ENCODE data around the gene ATP2A2. TPM values are rescaled to one million over a fixed set of nuclear protein-coding genes. Genes with fewer than 3 reads are reported as not detected.
"Not testable (repeated sequence)": the region's sequence is repeated elsewhere in the genome, so short reads cannot be mapped to it uniquely, and the experiment has no call there.

ATP2A2 gene
- total and polyA plus RNA-seq, 4 donors, result 41.3 to 285 (median 167) TPM

- Histone ChIP-seq H3K4me1 (ENCODE audit: control insufficient read depth in 1 of 2, insufficient read depth in 2 of 2, low read length in 2 of 2) (peaks cover 0 to 1% of the 10 kb centered on the region in 2 donors), H3K27ac (ENCODE audit: low read depth in 1 of 2, low read length in 2 of 2) (no peak overlapping the region), H3K36me3 (ENCODE audit: control insufficient read depth in 1 of 2, insufficient read depth in 2 of 2, low read length in 1 of 2) (peaks cover 0 to 2% of the 10 kb centered on the region in 2 donors), H3K4me3 (ENCODE audit: low read length in 2 of 2) (no peak overlapping the region), H3K9me3 (ENCODE audit: control insufficient read depth, low read length) (no peaks in the 10 kb centered on the region), H3K27me3 (ENCODE audit: control insufficient read depth in 1 of 2, insufficient read depth in 2 of 2, low read length in 1 of 2) (no peaks in the 10 kb centered on the region)
- intact Hi-C loops (cut with DNase I), result no loop called here
- DNase-seq (no peak), ATAC-seq (ENCODE audit: low FRiP score) (peak; percentile 2)
- 79 to 81% methylated on average over 12 to 13 of the region's 13 CpGs for WGBS, 2 donors
Observed at GRCh38 chr12:110370732-110371231, 89.7 kb downstream of the ATP2A2 start.

DNA sequence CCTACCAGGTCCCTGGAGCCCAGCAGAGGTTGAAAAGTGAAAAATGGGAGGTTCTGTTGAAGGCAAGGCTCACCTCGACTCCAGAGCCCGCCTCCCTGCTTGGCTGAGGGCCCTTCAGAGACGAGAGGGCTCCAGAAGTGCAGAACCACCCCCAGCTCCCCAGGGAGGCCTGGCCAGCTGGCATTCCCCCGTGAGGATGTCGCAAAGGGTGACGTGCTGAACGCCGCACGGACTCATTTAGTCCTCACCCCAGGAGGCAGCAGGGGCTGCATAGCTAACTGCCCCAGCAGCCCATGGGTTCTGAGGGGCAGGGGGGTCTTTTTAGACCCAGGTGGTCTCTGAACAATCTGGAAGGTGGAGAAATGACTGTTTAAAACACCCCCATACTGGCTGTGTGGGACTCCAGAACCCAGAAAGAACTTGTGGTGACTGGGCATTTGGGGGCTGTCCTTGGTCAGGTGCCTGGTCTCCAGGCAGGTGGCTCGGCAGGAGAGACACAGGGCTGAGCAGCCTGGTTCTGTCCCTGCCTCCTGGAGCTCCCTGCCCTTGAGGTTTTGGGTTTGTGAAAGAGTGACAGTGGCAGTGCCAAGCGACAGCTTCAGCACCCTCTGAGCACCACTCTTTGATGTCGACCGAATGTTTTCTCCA is 90.5 kb downstream of the ATP2A2 start:
- peak; percentile 47 for ATAC-seq (ENCODE audit: low FRiP score)
- Histone ChIP-seq H3K27ac (ENCODE audit: low read depth in 1 of 2, low read length in 2 of 2) (peak overlapping the region in 1 of 2 donors; percentile 8), H3K4me3 (ENCODE audit: low read length in 2 of 2) (no peak overlapping the region), H3K9me3 (ENCODE audit: control insufficient read depth, low read length) (no peaks in the 10 kb centered on the region), H3K27me3 (ENCODE audit: control insufficient read depth in 1 of 2, insufficient read depth in 2 of 2, low read length in 1 of 2) (no peaks in the 10 kb centered on the region), H3K4me1 (ENCODE audit: control insufficient read depth in 1 of 2, insufficient read depth in 2 of 2, low read length in 2 of 2) (peaks cover 0 to 1% of the 10 kb centered on the region in 2 donors), H3K36me3 (ENCODE audit: control insufficient read depth in 1 of 2, insufficient read depth in 2 of 2, low read length in 1 of 2) (peaks cover 0 to 5% of the 10 kb centered on the region in 2 donors)
- WGBS, 2 donors, result 20 to 21% methylated on average over 13 of the region's 13 CpGs
- intact Hi-C loops (cut with DNase I), result no loop called here
- DNase-seq, result peak; percentile 76 to 86

- H3K4me3 ChIP-seq (ENCODE audit: low read length in 2 of 2), result no peak overlapping the region
- H3K9me3 ChIP-seq (ENCODE audit: control insufficient read depth, low read length), result no peaks in the 10 kb centered on the region
- WGBS, 2 donors, result 83% methylated on average over 7 of the region's 7 CpGs
- intact Hi-C loops (cut with DNase I), result no loop called here
- no peaks in the 10 kb centered on the region for H3K27me3 ChIP-seq (ENCODE audit: control insufficient read depth in 1 of 2, insufficient read depth in 2 of 2, low read length in 1 of 2)
- H3K27ac ChIP-seq (ENCODE audit: low read depth in 1 of 2, low read length in 2 of 2), result peak overlapping the region in 1 of 2 donors; percentile 0
- H3K36me3 ChIP-seq (ENCODE audit: control insufficient read depth in 1 of 2, insufficient read depth in 2 of 2, low read length in 1 of 2), result peaks cover 0 to 5% of the 10 kb centered on the region in 2 donors
- ATAC-seq (ENCODE audit: low FRiP score), result no peak
- DNase-seq, result no peak
- peaks cover 0 to 1% of the 10 kb centered on the region in 2 donors for H3K4me1 ChIP-seq (ENCODE audit: control insufficient read depth in 1 of 2, insufficient read depth in 2 of 2, low read length in 2 of 2)
Observed at GRCh38 chr12:110372056-110372425, 91.0 kb downstream of the ATP2A2 start.

DNA sequence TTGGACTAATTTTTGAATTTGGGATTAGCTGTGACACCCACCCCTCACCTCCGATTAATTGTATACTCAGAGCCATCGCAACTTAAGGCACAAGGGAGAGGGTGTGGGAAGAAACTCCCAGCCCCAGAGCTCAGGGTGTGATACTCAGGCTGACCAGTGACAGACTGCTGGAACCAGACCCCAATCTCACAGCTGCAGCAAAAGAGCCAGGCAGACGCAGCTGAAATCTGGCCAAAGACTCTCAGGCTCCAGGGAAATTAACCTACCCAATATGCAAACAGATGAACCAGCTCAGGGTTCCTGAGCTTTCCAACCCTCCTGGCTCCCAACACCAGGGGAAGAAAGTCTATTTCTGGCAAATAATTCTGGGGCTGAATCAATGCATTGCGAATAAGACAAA is 92.0 kb downstream of the ATP2A2 start:
- H3K9me3 ChIP-seq (ENCODE audit: control insufficient read depth, low read length), result no peaks in the 10 kb centered on the region
- peaks cover 0 to 7% of the 10 kb centered on the region in 2 donors for H3K36me3 ChIP-seq (ENCODE audit: control insufficient read depth in 1 of 2, insufficient read depth in 2 of 2, low read length in 1 of 2)
- H3K27me3 ChIP-seq (ENCODE audit: control insufficient read depth in 1 of 2, insufficient read depth in 2 of 2, low read length in 1 of 2), result no peaks in the 10 kb centered on the region
- DNase-seq (no peak), ATAC-seq (ENCODE audit: low FRiP score) (no peak)
- 15 to 19% methylated on average over 4 of the region's 4 CpGs for WGBS, 2 donors
- intact Hi-C loops (cut with DNase I), result no loop called here
- H3K4me3 ChIP-seq (ENCODE audit: low read length in 2 of 2), result no peak overlapping the region
- H3K27ac ChIP-seq (ENCODE audit: low read depth in 1 of 2, low read length in 2 of 2), result peak overlapping the region; percentile 17 to 24
- H3K4me1 ChIP-seq (ENCODE audit: control insufficient read depth in 1 of 2, insufficient read depth in 2 of 2, low read length in 2 of 2), result peaks cover 0 to 1% of the 10 kb centered on the region in 2 donors

- intact Hi-C loops (cut with DNase I), result no loop called here
- DNase-seq (no peak), ATAC-seq (ENCODE audit: low FRiP score) (peak; percentile 8)
- H3K4me3 ChIP-seq (ENCODE audit: low read length in 2 of 2), result no peak overlapping the region
- no peaks in the 10 kb centered on the region for H3K9me3 ChIP-seq (ENCODE audit: control insufficient read depth, low read length)
- peak overlapping the region; percentile 24 to 49 for H3K27ac ChIP-seq (ENCODE audit: low read depth in 1 of 2, low read length in 2 of 2)
- H3K27me3 ChIP-seq (ENCODE audit: control insufficient read depth in 1 of 2, insufficient read depth in 2 of 2, low read length in 1 of 2), result no peaks in the 10 kb centered on the region
- H3K36me3 ChIP-seq (ENCODE audit: control insufficient read depth in 1 of 2, insufficient read depth in 2 of 2, low read length in 1 of 2), result peaks cover 0 to 7% of the 10 kb centered on the region in 2 donors
- peaks cover 0 to 1% of the 10 kb centered on the region in 2 donors for H3K4me1 ChIP-seq (ENCODE audit: control insufficient read depth in 1 of 2, insufficient read depth in 2 of 2, low read length in 2 of 2)
- WGBS, 2 donors, result 34 to 35% methylated on average over 2 of the region's 2 CpGs
Observed at GRCh38 chr12:110373425-110373824, 92.4 kb downstream of the ATP2A2 start.

GRCh38 chr12:110373962-110374611 is 93.0 kb downstream of the ATP2A2 start:
- intact Hi-C loops (cut with DNase I), result no loop called here
- Histone ChIP-seq H3K4me1 (ENCODE audit: control insufficient read depth in 1 of 2, insufficient read depth in 2 of 2, low read length in 2 of 2) (peaks cover 0 to 1% of the 10 kb centered on the region in 2 donors), H3K27ac (ENCODE audit: low read depth in 1 of 2, low read length in 2 of 2) (peak overlapping the region in 1 of 2 donors; percentile 49), H3K36me3 (ENCODE audit: control insufficient read depth in 1 of 2, insufficient read depth in 2 of 2, low read length in 1 of 2) (peaks cover 0 to 7% of the 10 kb centered on the region in 2 donors), H3K27me3 (ENCODE audit: control insufficient read depth in 1 of 2, insufficient read depth in 2 of 2, low read length in 1 of 2) (no peaks in the 10 kb centered on the region), H3K4me3 (ENCODE audit: low read length in 2 of 2) (no peak overlapping the region), H3K9me3 (ENCODE audit: control insufficient read depth, low read length) (no peaks in the 10 kb centered on the region)
- ATAC-seq (ENCODE audit: low FRiP score) (no peak), DNase-seq (no peak)
- WGBS, 2 donors, result 69 to 72% methylated on average over 13 of the region's 13 CpGs

DNA sequence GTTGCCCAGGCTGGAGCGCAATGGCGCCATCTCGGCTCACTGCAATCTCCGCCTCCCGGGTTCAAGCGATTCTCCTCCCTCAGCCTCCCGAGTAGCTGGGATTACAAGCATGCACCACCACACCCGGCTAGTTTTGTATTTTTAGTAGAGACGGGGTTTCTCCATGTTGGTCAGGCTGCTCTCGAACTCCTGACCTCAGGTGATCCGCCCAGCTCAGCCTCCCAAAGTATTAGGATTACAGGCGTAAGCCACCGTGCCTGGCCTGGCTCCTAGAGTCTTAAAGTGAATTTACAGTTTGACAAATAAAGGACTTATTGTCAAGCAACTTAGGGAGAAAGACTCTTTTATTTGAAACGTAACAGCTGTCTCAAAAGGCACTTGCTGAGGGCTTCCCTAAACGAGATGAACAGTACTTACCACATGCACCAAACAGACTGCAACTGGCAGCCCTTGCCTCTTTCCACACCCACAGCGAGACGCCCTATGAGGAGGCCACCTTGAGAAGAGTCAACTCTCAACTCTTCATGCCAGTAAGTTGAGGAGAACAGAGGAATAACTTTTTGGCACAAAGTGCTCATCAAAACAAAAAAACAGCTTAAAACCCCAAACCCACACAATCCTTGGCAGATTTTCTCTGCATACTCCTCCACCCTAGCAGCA is 97.2 kb downstream of the ATP2A2 start:
- WGBS, 2 donors, result 92 to 95% methylated on average over 17 of the region's 17 CpGs
- not testable (repeated sequence) for ATAC-seq (ENCODE audit: low FRiP score); DNase-seq

GRCh38 chr12:110379197-110379596 is 98.2 kb downstream of the ATP2A2 start:
- Histone ChIP-seq H3K27me3 (ENCODE audit: control insufficient read depth in 1 of 2, insufficient read depth in 2 of 2, low read length in 1 of 2) (no peaks in the 10 kb centered on the region), H3K4me3 (ENCODE audit: low read length in 2 of 2) (no peak overlapping the region), H3K36me3 (ENCODE audit: control insufficient read depth in 1 of 2, insufficient read depth in 2 of 2, low read length in 1 of 2) (peaks cover 0 to 7% of the 10 kb centered on the region in 2 donors), H3K9me3 (ENCODE audit: control insufficient read depth, low read length) (no peaks in the 10 kb centered on the region), H3K27ac (ENCODE audit: low read depth in 1 of 2, low read length in 2 of 2) (peak overlapping the region; percentile 58 to 98), H3K4me1 (ENCODE audit: control insufficient read depth in 1 of 2, insufficient read depth in 2 of 2, low read length in 2 of 2) (no peaks in the 10 kb centered on the region)
- DNase-seq (no peak), ATAC-seq (ENCODE audit: low FRiP score) (peak; percentile 11)
- intact Hi-C loops (cut with DNase I), result no loop called here
- WGBS, 2 donors, result 69 to 71% methylated on average over 3 of the region's 3 CpGs

More for the DNA sequence above, 97.2 kb downstream of the ATP2A2 start:
- H3K27ac ChIP-seq (ENCODE audit: low read depth in 1 of 2, low read length in 2 of 2), result peak overlapping the region; percentile 15 to 57
- H3K9me3 ChIP-seq (ENCODE audit: control insufficient read depth, low read length); H3K36me3 ChIP-seq (ENCODE audit: control insufficient read depth in 1 of 2, insufficient read depth in 2 of 2, low read length in 1 of 2); H3K4me1 ChIP-seq (ENCODE audit: control insufficient read depth in 1 of 2, insufficient read depth in 2 of 2, low read length in 2 of 2); H3K4me3 ChIP-seq (ENCODE audit: low read length in 2 of 2); H3K27me3 ChIP-seq (ENCODE audit: control insufficient read depth in 1 of 2, insufficient read depth in 2 of 2, low read length in 1 of 2); intact Hi-C loops (cut with DNase I): not testable (repeated sequence)
